Right lobe of liver (tissue), 4 donors: Measurements from ENCODE around the gene ELMO1.

Source experiments
- CTCF ChIP-seq, 4 donors: fragments of 200-600 bp in 3 of 4; fragments of 450-650 bp in 1 of 4; IDR thresholded peaks; one replicate each; pipeline versions ENCODE4 v1.5.1 to v1.8.0; 2016 to 2022; ENCODE audit warnings: antibody characterized with exemption in 4 of 4, mild to moderate bottlenecking in 2 of 4
- POLR2A ChIP-seq: fragments of 450-650 bp; IDR thresholded peaks from one replicate; pipeline ENCODE4 v1.6.1; 2017; ENCODE audit warnings: antibody characterized with exemption, mild to moderate bottlenecking
- donor health status: DM: no; HTN: no; CAD: no.
- donor health status: DM: no; HTN: no; CAD: no.
- donor health status: DM: no; HTN: yes; CAD: no.

- TF ChIP-seq CTCF (IDR thresholded peaks at IDR 0.05) = no peak
- no peak for TF ChIP-seq POLR2A
These were observed 577.3 kb downstream of the ELMO1 start for GRCh38 chr7:36871355-36871738.
